NCI-H2029 treated with DMSO at 0.1 percent for 48 hours (cell line): Measurements from ENCODE around the gene CLTC.
A peak's percentile ranks its signal among the peaks of the same experiment; 100 is the strongest.

Experiments used
- DNase-seq: peaks from one replicate; lab custom pipeline; 2025; lab: John Stamatoyannopoulos, UW

The CLTC gene

GRCh38 chr17:59684967-59685366 lies 65.3 kb downstream of the CLTC start:
- DNase-seq = no peak

- no peak for DNase-seq
Measured at GRCh38 chr17:59688008-59688407, 68.3 kb downstream of the CLTC start.

DNA sequence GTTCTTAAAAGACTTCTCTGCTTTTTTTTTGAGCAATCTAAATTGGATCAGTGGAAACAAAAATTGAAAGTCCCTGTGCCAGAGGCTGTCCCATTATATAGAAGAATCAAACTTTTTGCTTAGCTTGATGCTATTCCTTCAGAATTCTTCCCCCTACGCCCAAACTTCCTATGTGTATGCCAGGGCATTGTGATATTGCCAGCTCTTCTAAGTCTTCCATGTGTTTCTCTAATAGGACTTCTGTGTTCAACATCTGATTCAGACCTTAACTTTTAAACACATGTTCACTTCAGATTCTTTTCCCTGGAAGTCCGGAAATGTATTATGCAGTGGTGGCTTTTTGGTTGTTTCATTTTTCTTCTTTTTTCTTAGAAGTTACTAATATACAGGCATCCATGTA lies 68.8 kb downstream of the CLTC start:
- no peak for DNase-seq

DNA sequence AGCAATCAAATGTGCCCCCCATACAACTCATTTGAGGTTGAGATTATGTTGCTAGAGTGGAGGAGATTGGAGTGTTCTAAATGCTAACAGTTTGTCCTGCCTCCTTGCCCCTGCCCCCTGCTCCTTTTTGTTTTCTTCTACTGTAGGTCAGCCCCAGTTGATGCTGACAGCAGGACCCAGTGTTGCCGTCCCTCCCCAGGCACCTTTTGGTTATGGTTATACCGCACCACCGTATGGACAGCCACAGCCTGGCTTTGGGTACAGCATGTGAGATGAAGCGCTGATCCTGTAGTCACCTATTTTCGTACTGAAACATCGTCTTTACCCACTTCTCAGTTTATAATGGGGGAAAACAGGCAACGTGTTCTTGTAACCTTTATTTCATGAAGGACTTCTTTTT lies 73.9 kb downstream of the CLTC start:
- DNase-seq = no peak

- no peak for DNase-seq
Measured at GRCh38 chr17:59694344-59694743, 74.6 kb downstream of the CLTC start.

DNA sequence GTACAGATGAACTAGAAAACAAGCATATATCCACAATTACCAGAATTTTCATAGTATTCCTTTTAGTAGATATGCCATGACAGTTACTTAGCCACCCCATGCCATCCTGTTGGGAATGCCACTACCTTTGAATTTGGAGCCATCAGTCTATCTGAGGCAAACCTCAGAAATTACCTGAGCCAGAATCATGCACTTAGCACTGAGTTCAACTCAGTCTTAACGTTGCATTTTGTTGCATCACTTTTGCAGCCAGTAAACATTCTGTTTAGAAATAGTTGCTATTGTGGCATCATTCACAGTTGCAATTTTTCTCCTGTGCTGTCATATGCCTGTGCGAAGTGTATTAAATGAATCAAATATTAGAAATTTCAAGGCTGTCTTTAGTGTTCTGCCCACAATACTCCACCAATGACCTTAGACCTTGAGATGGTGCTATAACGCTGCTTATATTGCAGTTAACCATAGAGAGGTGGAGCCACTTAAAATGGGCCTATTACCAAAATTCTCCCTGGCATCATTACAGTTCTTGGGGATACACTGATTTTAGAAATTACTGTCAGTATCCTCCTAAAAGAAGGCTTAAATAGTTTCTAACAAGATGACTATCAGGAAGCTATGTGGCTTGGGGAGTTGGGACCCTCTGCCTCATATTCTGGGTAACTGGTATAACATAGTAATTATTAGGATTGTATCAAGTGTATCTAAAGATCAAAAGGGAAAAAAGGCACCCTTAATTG lies 76.4 kb downstream of the CLTC start:
- DNase-seq = no peak

DNA sequence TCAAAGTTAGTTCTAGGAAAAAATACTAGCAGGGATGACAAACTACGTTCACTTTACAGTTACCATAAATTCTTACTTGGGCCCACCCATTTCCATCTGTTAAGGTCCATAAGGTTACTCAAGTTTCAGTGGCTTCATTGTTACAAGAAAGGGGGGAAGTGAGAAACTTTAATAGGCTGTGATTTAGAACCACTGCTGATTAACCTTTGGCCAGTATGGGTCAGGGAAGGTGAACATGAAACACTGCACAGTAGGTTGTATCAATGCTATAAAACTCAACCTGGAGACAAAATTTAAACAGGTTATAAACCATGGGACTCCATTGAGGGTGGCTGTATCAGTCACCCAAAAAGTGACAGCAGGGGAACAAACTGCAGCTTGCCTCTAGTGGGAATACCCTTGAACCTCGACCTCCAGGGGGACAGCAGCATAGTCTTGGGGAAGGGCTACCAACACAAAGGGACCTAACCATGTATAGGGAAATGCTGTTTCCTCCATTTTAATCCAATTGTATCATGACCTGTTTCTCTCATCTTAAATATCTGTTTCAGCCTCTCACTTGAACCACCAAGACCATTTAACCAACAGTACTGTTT lies 77.1 kb downstream of the CLTC start:
- no peak for DNase-seq

GRCh38 chr17:59698143-59698542 lies 78.4 kb downstream of the CLTC start:
- no peak for DNase-seq

DNA sequence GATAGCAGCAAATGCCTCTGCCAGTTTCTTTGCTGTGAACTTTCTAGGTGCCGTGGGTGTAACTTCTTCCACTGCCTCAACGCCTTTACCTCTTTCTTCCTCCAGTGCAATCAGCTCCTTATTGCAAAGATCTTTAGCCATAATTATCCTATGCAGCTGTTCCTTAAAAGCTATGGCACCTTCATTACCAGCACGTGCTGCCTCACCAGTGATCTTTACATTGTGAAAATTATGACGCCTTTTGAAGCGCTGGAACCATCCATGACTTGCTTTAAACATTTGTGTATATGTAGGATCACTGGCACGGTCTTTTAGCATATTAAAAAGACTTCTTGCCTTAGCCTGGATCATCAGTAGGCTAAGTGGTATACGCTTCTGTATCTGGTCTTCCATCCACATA lies 79.5 kb downstream of the CLTC start:
- DNase-seq = no peak

DNA sequence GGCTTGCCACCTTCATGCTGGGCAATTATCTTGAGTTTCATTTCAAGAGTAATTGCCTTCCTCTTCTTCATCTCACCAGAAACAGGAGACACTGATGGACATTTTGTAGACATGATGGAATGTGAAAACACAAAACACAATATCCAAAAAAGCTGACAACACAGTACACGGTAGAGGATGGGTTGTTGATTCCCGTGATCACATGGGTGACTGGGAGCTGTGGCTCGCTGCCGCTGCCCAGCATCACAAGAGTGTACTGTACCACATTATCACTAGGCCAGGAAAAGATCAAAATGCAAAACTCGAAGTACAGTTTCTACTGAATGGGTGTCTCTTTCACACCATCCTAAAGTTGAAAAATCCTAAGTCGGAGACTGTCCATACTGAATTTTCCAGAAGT lies 80.1 kb downstream of the CLTC start:
- DNase-seq = no peak

DNA sequence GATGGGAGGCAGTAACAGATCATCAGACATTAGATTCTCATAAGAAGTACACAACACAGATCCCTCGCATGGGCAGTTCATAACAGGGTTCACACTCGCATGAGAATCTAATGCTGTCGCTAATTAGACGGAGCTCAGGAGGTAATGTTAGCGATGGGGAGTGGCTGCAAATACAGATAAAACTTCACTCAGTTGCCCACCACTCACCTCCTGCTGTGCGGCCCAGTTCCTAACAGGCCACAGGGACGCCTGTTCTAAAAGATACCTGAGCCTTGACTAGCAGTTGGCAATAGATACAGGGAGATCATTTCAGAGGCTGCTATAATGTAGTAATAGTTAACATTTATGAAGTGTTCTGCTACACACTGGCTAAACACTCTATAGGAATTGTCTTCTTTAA lies 82.6 kb downstream of the CLTC start:
- no peak for DNase-seq

DNA sequence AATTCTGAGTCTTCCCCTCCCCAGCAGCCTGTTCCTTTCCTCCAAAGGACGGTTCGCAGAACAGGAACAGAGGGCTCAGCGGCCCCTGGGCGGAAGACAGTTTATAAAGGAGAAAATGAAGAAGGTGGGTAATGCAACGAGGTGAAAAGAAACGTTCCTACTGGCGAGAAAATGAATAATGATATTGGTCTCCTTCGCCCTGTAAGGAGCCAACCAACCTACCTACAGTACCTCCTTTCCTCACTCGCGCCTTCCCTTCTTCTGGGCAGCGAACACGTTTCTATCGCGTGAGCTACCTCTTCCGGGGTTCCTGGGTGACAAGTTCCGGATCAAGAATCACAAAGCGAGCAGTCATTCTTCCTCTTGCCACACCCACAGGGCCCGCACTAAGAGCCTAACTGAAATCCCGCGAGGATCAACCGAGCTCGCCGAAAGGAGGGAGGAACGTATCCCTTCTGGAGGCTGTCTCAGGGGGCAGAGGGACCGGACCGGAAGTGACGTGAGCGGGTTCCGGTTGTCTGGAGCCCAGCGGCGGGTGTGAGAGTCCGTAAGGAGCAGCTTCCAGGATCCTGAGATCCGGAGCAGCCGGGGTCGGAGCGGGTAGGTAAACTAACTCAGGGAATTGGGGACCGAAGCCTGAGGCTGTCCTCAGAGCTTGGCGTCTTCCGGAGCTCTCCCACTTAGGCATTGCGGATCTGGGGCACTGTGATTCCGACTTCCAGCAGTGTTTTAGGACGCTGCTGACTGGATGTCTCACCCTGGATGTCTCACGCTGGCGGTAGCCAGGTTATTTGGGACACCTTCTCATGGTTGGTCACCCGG lies 87.7 kb downstream of the CLTC start, which contains the start of the genes PTRH2 and VMP1:
Gene PTRH2, minus strand, starts transcription at position 282 of the 822 bp plus-strand sequence. CDS start 9,452 bp downstream, outside the sequence.
Gene VMP1, plus strand, starts transcription at position 506 of the 822 bp plus-strand sequence. CDS start 23,793 bp downstream, outside the sequence.
- DNase-seq = peak; percentile 95

DNA sequence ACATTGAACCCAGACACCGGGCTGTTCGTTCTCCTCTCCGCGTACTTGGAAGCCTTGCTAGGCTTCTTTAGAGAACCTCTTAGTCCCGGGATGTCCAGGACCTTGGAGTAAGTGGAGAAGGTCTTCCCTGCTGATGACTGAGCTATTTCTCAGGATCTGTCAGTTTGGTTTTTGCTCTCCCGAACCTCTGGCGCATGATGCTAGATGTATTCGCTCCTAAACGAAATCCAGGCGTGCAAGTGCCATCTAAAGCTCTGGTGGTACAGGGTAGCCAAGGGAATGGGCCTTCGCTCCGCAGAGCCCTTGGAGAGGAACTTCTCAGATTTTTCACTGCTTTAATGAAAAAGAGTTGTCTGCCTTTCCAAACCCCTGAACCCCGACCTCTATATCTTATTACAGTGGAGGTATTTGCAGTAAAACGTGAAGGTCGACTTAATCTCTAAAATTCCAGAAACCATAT lies 88.3 kb downstream of the CLTC start:
- no peak for DNase-seq

GRCh38 chr17:59711936-59712335 lies 92.2 kb downstream of the CLTC start:
- no peak for DNase-seq

GRCh38 chr17:59712862-59713261 lies 93.2 kb downstream of the CLTC start:
- DNase-seq = no peak

DNA sequence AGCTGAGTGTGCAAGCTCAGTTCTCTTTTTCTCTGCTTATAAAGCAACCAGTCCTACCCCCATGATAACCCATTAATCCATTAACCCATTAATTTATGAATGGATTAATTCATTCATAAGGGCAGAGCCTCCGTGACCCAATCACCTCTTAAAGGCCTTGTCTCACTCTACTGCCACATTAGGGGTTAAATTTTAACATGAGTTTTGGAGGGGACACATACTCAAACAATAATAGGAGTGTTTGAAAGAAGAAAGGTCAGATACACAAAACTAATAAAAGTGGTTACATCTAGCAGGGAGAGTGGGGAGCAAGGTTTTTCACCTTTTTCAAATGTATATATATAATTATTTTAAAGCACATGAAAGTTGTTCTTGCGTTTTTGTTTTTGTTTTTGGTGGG lies 94.6 kb downstream of the CLTC start:
- DNase-seq = no peak

DNA sequence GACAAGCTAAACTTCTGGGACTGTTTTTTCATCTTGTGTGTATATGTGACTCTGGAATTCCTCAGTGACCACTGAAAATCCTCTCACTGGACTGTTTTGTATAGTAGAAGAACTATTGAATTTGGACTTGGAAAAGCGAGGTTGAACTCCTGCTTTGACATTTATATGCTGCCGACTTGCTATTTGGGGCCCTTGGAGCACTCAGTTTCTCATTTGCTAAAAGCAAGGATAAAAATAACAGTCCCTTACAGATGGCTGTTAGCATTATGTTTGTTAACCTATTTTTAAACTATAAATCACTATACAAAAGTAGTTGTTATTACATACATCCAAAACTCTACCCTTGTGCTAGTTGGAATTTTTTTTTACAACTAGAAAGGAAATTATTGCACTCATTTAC lies 96.7 kb downstream of the CLTC start:
- DNase-seq = no peak

- DNase-seq = no peak
Measured at GRCh38 chr17:59719526-59719925, 99.8 kb downstream of the CLTC start.

DNA sequence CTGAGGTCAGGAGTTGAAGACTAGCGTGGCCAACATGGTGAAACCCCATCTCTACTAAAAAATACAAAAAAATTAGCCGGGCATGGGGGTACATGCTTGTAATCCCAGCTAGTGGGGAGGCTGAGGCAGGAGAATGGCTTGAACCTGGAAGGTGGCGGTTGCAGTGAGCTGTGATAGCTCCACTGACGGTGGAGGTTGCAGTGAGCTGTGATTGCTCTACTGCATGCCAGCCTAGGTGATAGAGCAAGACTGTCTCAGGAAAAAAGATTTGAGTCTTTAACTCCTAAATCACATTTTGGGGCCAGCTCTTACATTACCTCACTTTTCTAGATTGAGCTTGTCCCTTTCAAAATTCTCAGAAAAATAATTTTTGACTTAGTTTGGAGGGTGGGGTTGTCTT lies 102.9 kb downstream of the CLTC start:
- DNase-seq = no peak

GRCh38 chr17:59723041-59723440 lies 103.3 kb downstream of the CLTC start:
- no peak for DNase-seq

DNA sequence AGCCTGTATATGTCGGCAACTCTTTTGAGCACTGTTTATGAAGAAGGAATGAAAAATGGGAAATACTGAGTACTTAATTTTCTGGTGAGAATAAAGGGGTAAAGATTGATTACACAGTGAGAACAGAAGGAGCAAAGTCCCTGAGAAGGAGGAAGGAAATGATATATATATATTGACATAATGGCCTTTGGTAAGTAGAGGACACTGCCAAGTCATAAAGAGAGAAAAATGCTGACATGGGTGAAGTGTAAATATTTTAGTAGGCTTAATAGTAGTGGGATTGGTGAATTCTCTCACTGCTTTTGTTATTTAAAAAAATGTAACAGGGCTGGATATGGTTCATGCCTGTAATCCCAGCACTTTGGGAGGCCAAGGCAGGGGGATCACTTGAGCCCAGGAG lies 103.9 kb downstream of the CLTC start:
- DNase-seq = no peak

DNA sequence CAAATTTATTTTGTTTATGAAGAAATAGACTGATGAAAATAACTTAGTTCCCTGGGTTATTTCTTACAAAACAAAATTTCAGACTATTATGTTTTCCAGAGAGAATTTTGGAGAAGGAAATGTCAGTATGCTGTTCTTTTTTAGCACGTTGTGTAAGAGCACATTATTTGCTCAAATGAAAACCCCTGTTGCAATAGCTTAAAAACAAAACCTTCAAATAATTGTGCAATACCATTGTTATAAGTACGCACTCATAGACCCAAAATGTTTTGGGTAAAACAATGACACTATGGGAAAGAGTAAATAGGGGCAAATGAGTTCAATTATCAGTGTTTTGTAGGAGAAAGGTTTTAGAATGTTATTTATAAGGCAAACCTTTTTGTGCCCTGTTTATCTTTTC lies 106.0 kb downstream of the CLTC start:
- DNase-seq = no peak
